ENCODE data around the gene GAREM2. TPM values are rescaled to one million over a fixed set of nuclear protein-coding genes. Genes with fewer than 3 reads are reported as not detected.

Gene GAREM2
- polyA plus RNA-seq, 1 donor (not counting 4 experiments of a cell fraction or from before 2014, with no cell fraction given): 0.03 TPM

DNA sequence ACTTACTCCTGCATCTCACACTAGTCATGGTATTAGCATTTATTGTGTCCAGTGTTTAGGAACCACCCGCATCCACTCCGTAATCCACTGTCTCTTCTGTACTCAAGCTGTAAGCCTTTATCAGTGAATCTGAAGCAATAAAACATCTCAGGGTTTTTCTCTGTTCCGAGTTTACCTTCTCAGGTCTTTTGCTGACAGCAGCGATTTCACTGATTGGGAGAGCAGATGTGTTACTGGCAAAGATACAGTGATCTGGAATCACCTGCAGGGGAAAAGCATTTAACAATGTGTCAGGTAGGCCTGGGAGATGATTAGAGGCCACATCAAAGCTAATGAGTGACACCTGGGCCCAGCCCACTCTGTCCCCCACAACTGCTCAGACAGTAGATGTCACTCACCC lies 24.6 kb downstream of the GAREM2 start:
- FAIRE-seq: no peak
- no peak overlapping the region for H3K9ac ChIP-seq (ENCODE audit: control insufficient read depth, extremely low read depth, insufficient read depth, low read length)
- H3K36me3 ChIP-seq (ENCODE audit: control insufficient read depth in 2 of 2, extremely low read depth in 1 of 2, insufficient read depth in 2 of 2, low read length in 2 of 2): peaks cover 35 to 43% of the 10 kb centered on the region in 2 experiments

GRCh38 chr2:26202981-26203490 lies 30.1 kb downstream of the GAREM2 start:
- Histone ChIP-seq H3K79me2 (ENCODE audit: control insufficient read depth, insufficient read depth, low read length) (no peaks in the 10 kb centered on the region), H3K9me3 (ENCODE audit: control insufficient read depth, low read depth, low read length) (no peaks in the 10 kb centered on the region), H3K27ac (ENCODE audit: control insufficient read depth, insufficient read depth, low read length) (no peak overlapping the region), H3K36me3 (ENCODE audit: control insufficient read depth in 2 of 2, extremely low read depth in 1 of 2, insufficient read depth in 2 of 2, low read length in 2 of 2) (peaks cover 25 to 26% of the 10 kb centered on the region in 2 experiments), H2AFZ (ENCODE audit: control insufficient read depth, low read length) (no peak overlapping the region), H3K9ac (ENCODE audit: control insufficient read depth, extremely low read depth, insufficient read depth, low read length) (no peak overlapping the region), H4K20me1 (ENCODE audit: control insufficient read depth, extremely low read depth, insufficient read depth, low read length) (no peaks in the 10 kb centered on the region), H3K9me1 (ENCODE audit: control insufficient read depth, extremely low read depth, insufficient read depth, low read length) (no peaks in the 10 kb centered on the region), H3K27me3 (ENCODE audit: control insufficient read depth, extremely low read depth, insufficient read depth, low read length) (no peaks in the 10 kb centered on the region), H3K4me2 (ENCODE audit: control insufficient read depth, extremely low read depth, insufficient read depth, low read depth, low read length) (no peak overlapping the region), H3K4me1 (ENCODE audit: control insufficient read depth, extremely low read depth, insufficient read depth, low read length) (no peaks in the 10 kb centered on the region), H3K4me3 (ENCODE audit: control insufficient read depth in 2 of 3, extremely low read depth in 1 of 3, insufficient read depth in 2 of 3, low read depth in 1 of 3, low read length in 3 of 3) (no peak overlapping the region)
- FAIRE-seq (no peak), DNase-seq (ENCODE audit: low read depth, low spot score) (no peak)
- TF ChIP-seq EZH2 (IDR thresholded peaks at IDR 0.05; ENCODE audit: low read length): no peak
- TF ChIP-seq, protein P1, sequence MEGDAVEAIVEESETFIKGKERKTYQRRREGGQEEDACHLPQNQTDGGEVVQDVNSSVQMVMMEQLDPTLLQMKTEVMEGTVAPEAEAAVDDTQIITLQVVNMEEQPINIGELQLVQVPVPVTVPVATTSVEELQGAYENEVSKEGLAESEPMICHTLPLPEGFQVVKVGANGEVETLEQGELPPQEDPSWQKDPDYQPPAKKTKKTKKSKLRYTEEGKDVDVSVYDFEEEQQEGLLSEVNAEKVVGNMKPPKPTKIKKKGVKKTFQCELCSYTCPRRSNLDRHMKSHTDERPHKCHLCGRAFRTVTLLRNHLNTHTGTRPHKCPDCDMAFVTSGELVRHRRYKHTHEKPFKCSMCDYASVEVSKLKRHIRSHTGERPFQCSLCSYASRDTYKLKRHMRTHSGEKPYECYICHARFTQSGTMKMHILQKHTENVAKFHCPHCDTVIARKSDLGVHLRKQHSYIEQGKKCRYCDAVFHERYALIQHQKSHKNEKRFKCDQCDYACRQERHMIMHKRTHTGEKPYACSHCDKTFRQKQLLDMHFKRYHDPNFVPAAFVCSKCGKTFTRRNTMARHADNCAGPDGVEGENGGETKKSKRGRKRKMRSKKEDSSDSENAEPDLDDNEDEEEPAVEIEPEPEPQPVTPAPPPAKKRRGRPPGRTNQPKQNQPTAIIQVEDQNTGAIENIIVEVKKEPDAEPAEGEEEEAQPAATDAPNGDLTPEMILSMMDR (optimal IDR thresholded peaks at IDR 0.05 in 1 of 3, IDR thresholded peaks at IDR 0.05 in 1 of 3, conservative IDR thresholded peaks at IDR 0.05 in 1 of 3; ENCODE audit: extremely low read depth in 1 of 3, insufficient read depth in 2 of 3, low read length in 3 of 3): no peak
- dilution Hi-C loops (cut with MboI; ENCODE audit: extremely low pct_ligation_motif_present, low sequenced_read_pairs): no loop called here

More for the DNA sequence above, 24.6 kb downstream of the GAREM2 start:
- no peaks in the 10 kb centered on the region for H3K79me2 ChIP-seq (ENCODE audit: control insufficient read depth, insufficient read depth, low read length)
- TF ChIP-seq, protein P1 (optimal IDR thresholded peaks at IDR 0.05 in 1 of 3, IDR thresholded peaks at IDR 0.05 in 1 of 3, conservative IDR thresholded peaks at IDR 0.05 in 1 of 3; ENCODE audit: extremely low read depth in 1 of 3, insufficient read depth in 2 of 3, low read length in 3 of 3): no peak
- TF ChIP-seq EZH2 (IDR thresholded peaks at IDR 0.05; ENCODE audit: low read length): no peak
- H3K4me2 ChIP-seq (ENCODE audit: control insufficient read depth, extremely low read depth, insufficient read depth, low read depth, low read length): no peak overlapping the region
- H3K4me3 ChIP-seq (ENCODE audit: control insufficient read depth in 2 of 3, extremely low read depth in 1 of 3, insufficient read depth in 2 of 3, low read depth in 1 of 3, low read length in 3 of 3): no peak overlapping the region
- dilution Hi-C loops (cut with MboI; ENCODE audit: extremely low pct_ligation_motif_present, low sequenced_read_pairs): no loop called here
- no peaks in the 10 kb centered on the region for H3K9me3 ChIP-seq (ENCODE audit: control insufficient read depth, low read depth, low read length)
- DNase-seq (ENCODE audit: low read depth, low spot score): no peak
- no peaks in the 10 kb centered on the region for H3K27me3 ChIP-seq (ENCODE audit: control insufficient read depth, extremely low read depth, insufficient read depth, low read length)
- H2AFZ ChIP-seq (ENCODE audit: control insufficient read depth, low read length): no peak overlapping the region
- no peaks in the 10 kb centered on the region for H3K9me1 ChIP-seq (ENCODE audit: control insufficient read depth, extremely low read depth, insufficient read depth, low read length)
- no peak overlapping the region for H3K27ac ChIP-seq (ENCODE audit: control insufficient read depth, insufficient read depth, low read length)
- no peaks in the 10 kb centered on the region for H4K20me1 ChIP-seq (ENCODE audit: control insufficient read depth, extremely low read depth, insufficient read depth, low read length)
- no peaks in the 10 kb centered on the region for H3K4me1 ChIP-seq (ENCODE audit: control insufficient read depth, extremely low read depth, insufficient read depth, low read length)
